HCT116 (cell line): ENCODE data around the gene CSDE1. TPM values are rescaled to one million over a fixed set of nuclear protein-coding genes. Genes with fewer than 3 reads are reported as not detected.

Source experiments
- ATAC-seq: fragments of 200-7000 bp; cut with Tn5 transposase; 2 replicates; pipeline ENCODE4 v1.9.1; 2020; ENCODE audit warnings: mild to moderate bottlenecking, moderate library complexity
- Bru-seq: library from RNA; stranded (reverse); fragments of 400-500 nt; gene quantifications from one replicate; lab custom pipeline; 2021; lab: Mats Ljungman, UMichigan
- BruChase-seq, 2 experiments: library from RNA; stranded (reverse); fragments of 400-500 nt; gene quantifications; one replicate each; lab custom pipeline; 2021; lab: Mats Ljungman, UMichigan
- BruUV-seq: library from RNA; stranded (reverse); fragments of 400-500 nt; replicated peaks from 2 replicates; lab custom pipeline; 2021; lab: Mats Ljungman, UMichigan
- CTCF ChIA-PET: fragments of 300-600 bp; sonication (Branson Sonifier 250); formaldehyde crosslinking; loops from one replicate; lab custom pipeline; 2021; ENCODE audit warnings: antibody characterized with exemption; lab: Charles Lee
- POLR2A ChIA-PET: fragments of 300-600, 350-600 bp; sonication (Branson Sonifier 250); formaldehyde crosslinking; loops from one replicate; lab custom pipeline; 2021; ENCODE audit warnings: antibody characterized with exemption; lab: Charles Lee
- RAD21 ChIA-PET, 2 experiments: fragments of 300-600 bp; sonication (Branson Sonifier 250); formaldehyde crosslinking; loops; one replicate each; lab custom pipeline; 2023; ENCODE audit warnings: low total read pairs in 2 of 2; ENCODE audit not compliant: uncharacterized antibody in 2 of 2, unreplicated experiment in 2 of 2, low non-redundant PET in 1 of 2; lab: Charles Lee
- DNase-seq: peaks from one replicate; pipeline ENCODE4 v3.0.0-alpha.2; 2010; ENCODE audit warnings: low read depth, low spot score
- H2AFZ ChIP-seq: fragments of 200-600 bp; shearing (Covaris generic), sonication (generic); 2 replicates; pipeline ENCODE4 v1.6.1; 2017; ENCODE audit warnings: low read depth, mixed run types, mixed read lengths, antibody characterized with exemption, low read length; ENCODE audit not compliant: poor library complexity, severe bottlenecking
- H3K27ac ChIP-seq: 2 replicates; pipeline ENCODE4 v1.5.1; 2012; ENCODE audit warnings: low read depth, low read length
- H3K27me3 ChIP-seq: fragments of 200-600 bp; sonication (generic); 2 replicates; pipeline ENCODE4 v1.6.1; 2016; ENCODE audit warnings: mixed run types, low read length, mixed read lengths; ENCODE audit not compliant: insufficient read depth
- H3K36me3 ChIP-seq, 2 experiments: fragments of 200-500 bp in 1 of 2; fragments of 200-600 bp in 1 of 2; sonication (Bioruptor generic) in 1 of 2; sonication (generic) in 1 of 2; 2 replicates each; pipeline versions ENCODE4 v1.5.1 to v1.6.1; 2014 to 2016; ENCODE audit warnings: low read length in 2 of 2, inconsistent platforms in 1 of 2, mixed read lengths in 1 of 2, mixed run types in 1 of 2; ENCODE audit not compliant: insufficient read depth in 2 of 2, control insufficient read depth in 1 of 2
- H3K4me1 ChIP-seq, 2 experiments: fragments of 200-600 bp in 1 of 2; sonication (generic) in 1 of 2; 2 replicates each; pipeline versions ENCODE4 v1.5.1 to v1.6.1; 2012 to 2017; ENCODE audit warnings: low read length in 2 of 2, inconsistent platforms in 1 of 2, mild to moderate bottlenecking in 1 of 2, mixed read lengths in 1 of 2, mixed run types in 1 of 2, moderate library complexity in 1 of 2; ENCODE audit not compliant: insufficient read depth in 2 of 2, control insufficient read depth in 1 of 2
- H3K4me2 ChIP-seq: fragments of 200-600 bp; sonication (generic); 2 replicates; pipeline ENCODE4 v1.6.1; 2017; ENCODE audit warnings: mixed run types, low read length, mixed read lengths
- H3K4me3 ChIP-seq, 2 experiments: fragments of 200-600 bp in 1 of 2; sonication (generic) in 1 of 2; replicated peaks in 1 of 2; 2 replicates each; pipeline ENCODE4 v1.5.1; 2011 to 2016; ENCODE audit warnings: low read length in 2 of 2, control low read depth in 1 of 2, low read depth in 1 of 2, mild to moderate bottlenecking in 1 of 2, mixed read lengths in 1 of 2, mixed run types in 1 of 2
- H3K79me2 ChIP-seq: fragments of 200-600 bp; sonication (generic); 2 replicates; pipeline ENCODE4 v1.6.1; 2017; ENCODE audit warnings: mild to moderate bottlenecking, mixed run types, low read length, moderate library complexity, mixed read lengths; ENCODE audit not compliant: insufficient read depth
- H3K9ac ChIP-seq: fragments of 200-600 bp; sonication (generic); 2 replicates; pipeline ENCODE4 v1.6.1; 2016; ENCODE audit warnings: low read length, mixed read lengths
- H3K9me2 ChIP-seq: fragments of 200-600 bp; sonication (generic), shearing (Covaris generic); 2 replicates; pipeline ENCODE4 v1.6.1; 2017; ENCODE audit warnings: mixed run types, mild to moderate bottlenecking, moderate library complexity; ENCODE audit not compliant: insufficient read depth
- H3K9me3 ChIP-seq, 2 experiments: fragments of 200-500 bp in 1 of 2; fragments of 200-600 bp in 1 of 2; sonication (Bioruptor generic) in 1 of 2; sonication (generic) in 1 of 2; 2 replicates each; pipeline ENCODE4 v1.6.1; 2014 to 2017; ENCODE audit warnings: low read length in 2 of 2, mixed read lengths in 2 of 2, inconsistent platforms in 1 of 2, low read depth in 1 of 2, mild to moderate bottlenecking in 1 of 2, mixed run types in 1 of 2, moderate library complexity in 1 of 2; ENCODE audit not compliant: control insufficient read depth in 1 of 2, insufficient read depth in 1 of 2
- H4K20me1 ChIP-seq: fragments of 200-600 bp; sonication (generic), shearing (Covaris generic); 2 replicates; pipeline ENCODE4 v1.6.1; 2017; ENCODE audit warnings: mixed run types, mild to moderate bottlenecking, moderate library complexity; ENCODE audit not compliant: insufficient read depth
- CBX3 ChIP-seq: IDR thresholded peaks from 2 replicates; pipeline ENCODE4 v1.6.1; 2012; ENCODE audit warnings: low read depth
- CEBPB ChIP-seq: IDR thresholded peaks from 2 replicates; pipeline ENCODE4 v1.6.1; 2012; ENCODE audit warnings: low read depth
- CTCF ChIP-seq, 3 experiments: fragments of 200-600 bp in 1 of 3; sonication (generic) in 1 of 3; IDR thresholded peaks in 2 of 3; conservative IDR thresholded peaks in 1 of 3; 2 replicates each; pipeline ENCODE4 v1.5.1; 2012 to 2017; ENCODE audit warnings: low read depth in 2 of 3, low read length in 2 of 3, antibody characterized with exemption in 1 of 3, borderline replicate concordance in 1 of 3, control low read depth in 1 of 3, mild to moderate bottlenecking in 1 of 3, mixed read lengths in 1 of 3, mixed run types in 1 of 3, moderate library complexity in 1 of 3; ENCODE audit not compliant: insufficient read depth in 1 of 3
- ELF1 ChIP-seq: IDR thresholded peaks from 2 replicates; pipeline ENCODE4 v1.6.1; 2012; ENCODE audit warnings: low read depth, borderline replicate concordance
- EZH2 ChIP-seq: fragments of 200-600 bp; sonication (generic); IDR thresholded peaks from 2 replicates; pipeline ENCODE4 v1.6.1; 2017; ENCODE audit warnings: antibody characterized with exemption, mixed run types
- EZH2phosphoT487 ChIP-seq: fragments of 200-600 bp; IDR thresholded peaks from 2 replicates; pipeline ENCODE4 v1.6.1; 2018; ENCODE audit warnings: antibody characterized with exemption, borderline replicate concordance
- FOSL1 ChIP-seq: IDR thresholded peaks from 2 replicates; pipeline ENCODE4 v1.6.1; 2012; ENCODE audit warnings: low read depth
- JUND ChIP-seq: IDR thresholded peaks from 2 replicates; pipeline ENCODE4 v1.6.1; 2012
- MAX ChIP-seq: IDR thresholded peaks from 2 replicates; pipeline ENCODE4 v1.6.1; 2012
- POLR2A ChIP-seq: IDR thresholded peaks from 2 replicates; pipeline ENCODE4 v1.7.0; 2011; ENCODE audit warnings: borderline replicate concordance; ENCODE audit not compliant: insufficient read depth, insufficient read length; ENCODE audit errors: extremely low read depth
- POLR2AphosphoS5 ChIP-seq: IDR thresholded peaks from 2 replicates; pipeline ENCODE4 v1.6.1; 2011; ENCODE audit warnings: mild to moderate bottlenecking, low read depth, low read length, moderate library complexity
- RAD21 ChIP-seq: IDR thresholded peaks from 2 replicates; pipeline ENCODE4 v1.6.1; 2012; ENCODE audit warnings: low read depth, mild to moderate bottlenecking
- REST ChIP-seq: IDR thresholded peaks from 2 replicates; pipeline ENCODE4 v1.6.1; 2012; ENCODE audit warnings: low read depth
- SIN3A ChIP-seq: IDR thresholded peaks from 2 replicates; pipeline ENCODE4 v1.6.1; 2012; ENCODE audit warnings: low read depth
- SP1 ChIP-seq: IDR thresholded peaks from 2 replicates; pipeline ENCODE4 v1.6.1; 2012; ENCODE audit warnings: low read depth
- SRF ChIP-seq: IDR thresholded peaks from 2 replicates; pipeline ENCODE4 v1.6.1; 2012; ENCODE audit warnings: low read depth
- TCF7L2 ChIP-seq: IDR thresholded peaks from 2 replicates; pipeline ENCODE4 v1.7.0; 2011; ENCODE audit warnings: borderline replicate concordance, inconsistent platforms; ENCODE audit not compliant: insufficient read depth, insufficient read length; ENCODE audit errors: extremely low read depth
- YY1 ChIP-seq: IDR thresholded peaks from 2 replicates; pipeline ENCODE4 v1.6.1; 2011; ENCODE audit warnings: low read length, low read depth, moderate library complexity, mild to moderate bottlenecking; ENCODE audit not compliant: insufficient replicate concordance; ENCODE audit errors: extremely low read depth
- ZNF274 ChIP-seq: fragments of 200-500 bp; sonication (Bioruptor generic); IDR thresholded peaks from 2 replicates; pipeline ENCODE4 v1.6.1; 2014; ENCODE audit warnings: mild to moderate bottlenecking, low read depth, low read length, inconsistent platforms
- intact Hi-C: fragments of 100-400 bp; cut with micrococcal nuclease; formaldehyde crosslinking; loops from 2 replicates; pipeline ENCODE4 v1.10.0; 2022
- long read RNA-seq: library from polyadenylated mRNA; unstranded; transcript quantifications from one replicate; pipeline ENCODE4 v2.0.0, GENCODE V29; 2021; ENCODE audit not compliant: unreplicated experiment
- polyA plus RNA-seq: library from polyadenylated mRNA; unstranded; fragments of >200 nt; gene quantifications from 2 replicates; pipeline ENCODE4 v1.2.1, GENCODE V29; 2012; ENCODE audit warnings: missing spikeins
- total RNA-seq: library from RNA; stranded (reverse); gene quantifications from one replicate; pipeline ENCODE4 v1.2.1, GENCODE V29; 2021; ENCODE audit not compliant: unreplicated experiment

CSDE1 gene
- total RNA-seq (515 TPM), Bru-seq, nascent RNA (percentile 98 among the genes with signal in this experiment), BruChase-seq, experiment 1, labeled RNA remaining after a 6-hour chase (percentile 99 among the genes with signal in this experiment), BruChase-seq, experiment 2, labeled RNA remaining after a 2-hour chase (percentile 98 among the genes with signal in this experiment)
- 295 and 321 TPM in 2 replicates for polyA plus RNA-seq
- long read RNA-seq, full-length matches to known transcripts: 743 of 1,011 reads
- long read RNA-seq, partial matches to known transcripts: 170 of 1,011 reads
- long read RNA-seq, other reads (novel, unspliced or antisense): 98 of 1,011 reads

- peak within 1 kb of the TSS; percentile 89 for H3K4me2 ChIP-seq
- RAD21 ChIA-PET: no interaction called here
- TF ChIP-seq SRF (no peak), EZH2phosphoT487 (no peak), CBX3 (peak; percentile 92), RAD21 (peak; percentile 42), SP1 (peak; percentile 66), ZNF274 (no peak), CEBPB (no peak), EZH2 (no peak), FOSL1 (no peak), MAX (peak; percentile 69), YY1 (peak; percentile 97), POLR2AphosphoS5 (peak; percentile 86), JUND (no peak), POLR2A (peak; percentile 90), CTCF (IDR thresholded peaks at IDR 0.05 in 2 of 3, conservative IDR thresholded peaks at IDR 0.05 in 1 of 3; ENCODE audit: borderline replicate concordance in 1 of 3, insufficient read depth in 1 of 3, low read depth in 2 of 3, low read length in 2 of 3) (peak in 2 of 3 experiments; percentile 66 to 73; a peak in 4 of 6 replicates), ELF1 (no peak), REST (no peak), TCF7L2 (peak; percentile 71), SIN3A (peak; percentile 65; the same call in 1 of the 2 replicates)
These were observed at the start of gene CSDE1 for GRCh38 chr1:114757455-114758255. TSS of gene CSDE1 (minus strand) at chr1:114757984. CDS start at chr1:114739890, 18,094 bp downstream.

More at GRCh38 chr1:114757455-114758255, at the start of gene CSDE1:
- no peaks in the 10 kb centered on the region; a peak in 1 of 4 replicates for H3K36me3 ChIP-seq
- H3K27me3 ChIP-seq: no peaks in the 10 kb centered on the region
- intact Hi-C loops: loop anchor here (5.0 to 10.0 kb wide), 2 partner anchors 287 to 410 kb away; no protein-coding TSS in a partner anchor
- DNase-seq (peak; percentile 98), ATAC-seq (peak; percentile 89)
- peaks cover 51% of the 10 kb centered on the region for H3K79me2 ChIP-seq
- TSS peak; percentile 45 for BruUV-seq
- ChIA-PET POLR2A (interaction anchor here (0.9 kb wide), 1 partner anchor 12 kb away, joined by 3 read pairs; no protein-coding TSS in a partner anchor), CTCF (no interaction called here)
- H3K9me3 ChIP-seq: no peaks in the 10 kb centered on the region
- no peaks in the 10 kb centered on the region for H3K9me2 ChIP-seq
- peaks cover 12 to 28% of the 10 kb centered on the region in 2 experiments for H3K4me1 ChIP-seq
- peak within 1 kb of the TSS; percentile 92 for H2AFZ ChIP-seq
- H3K27ac ChIP-seq: peak within 1 kb of the TSS; percentile 93
- peak within 1 kb of the TSS; percentile 100 for H3K9ac ChIP-seq
- H3K4me3 ChIP-seq: peak within 1 kb of the TSS; percentile 80 to 97
- H4K20me1 ChIP-seq: peaks cover 40% of the 10 kb centered on the region
